Astrocyte of the cerebellum (primary cell): ENCODE results near the gene NEURL1.

ENCODE experiments used
- DNase-seq: peaks from one replicate; pipeline ENCODE4 v3.0.0-alpha.2; 2011; ENCODE audit warnings: low read depth
- H3K4me3 ChIP-seq: 2 replicates; pipeline ENCODE4 v1.5.1; 2011; ENCODE audit warnings: mild to moderate bottlenecking, low read depth, low read length, moderate library complexity
- CTCF ChIP-seq: IDR thresholded peaks from 2 replicates; pipeline ENCODE4 v1.5.1; 2012; ENCODE audit warnings: low read length, low read depth, moderate library complexity, mild to moderate bottlenecking; ENCODE audit errors: missing control alignments
- in situ Hi-C: cut with HindIII; loops from 2 replicates; pipeline ENCODE4 v1.10.0; 2017; ENCODE audit warnings: low sequenced_read_pairs

Gene NEURL1

GRCh38 chr10:103564776-103565520, 71.4 kb downstream of the NEURL1 start:
- in situ Hi-C loops, result no loop called here
- no peak overlapping the region for H3K4me3 ChIP-seq
- DNase-seq, result no peak
- TF ChIP-seq CTCF, result peak; percentile 65

- no peak overlapping the region for H3K4me3 ChIP-seq
- no peak for TF ChIP-seq CTCF
- no peak for DNase-seq
- in situ Hi-C loops, result no loop called here
Observed at GRCh38 chr10:103566536-103566935, 73.0 kb downstream of the NEURL1 start.

- DNase-seq, result no peak
- in situ Hi-C loops, result no loop called here
- H3K4me3 ChIP-seq, result no peak overlapping the region
- TF ChIP-seq CTCF, result no peak
Observed at GRCh38 chr10:103568505-103568904, 75.0 kb downstream of the NEURL1 start.

- DNase-seq, result no peak
- no peak overlapping the region for H3K4me3 ChIP-seq
- no peak for TF ChIP-seq CTCF
- in situ Hi-C loops, result no loop called here
Observed at GRCh38 chr10:103569896-103570295, 76.4 kb downstream of the NEURL1 start.

GRCh38 chr10:103570844-103571655, 77.5 kb downstream of the NEURL1 start:
- H3K4me3 ChIP-seq, result no peak overlapping the region
- no peak for TF ChIP-seq CTCF
- DNase-seq, result no peak
- in situ Hi-C loops, result no loop called here

- no peak overlapping the region for H3K4me3 ChIP-seq
- no peak for DNase-seq
- in situ Hi-C loops, result no loop called here
- no peak for TF ChIP-seq CTCF
Observed at GRCh38 chr10:103571656-103571975, 78.1 kb downstream of the NEURL1 start.
